ENCODE results near the gene KCNH2.

- TF ChIP-seq, protein P1, sequence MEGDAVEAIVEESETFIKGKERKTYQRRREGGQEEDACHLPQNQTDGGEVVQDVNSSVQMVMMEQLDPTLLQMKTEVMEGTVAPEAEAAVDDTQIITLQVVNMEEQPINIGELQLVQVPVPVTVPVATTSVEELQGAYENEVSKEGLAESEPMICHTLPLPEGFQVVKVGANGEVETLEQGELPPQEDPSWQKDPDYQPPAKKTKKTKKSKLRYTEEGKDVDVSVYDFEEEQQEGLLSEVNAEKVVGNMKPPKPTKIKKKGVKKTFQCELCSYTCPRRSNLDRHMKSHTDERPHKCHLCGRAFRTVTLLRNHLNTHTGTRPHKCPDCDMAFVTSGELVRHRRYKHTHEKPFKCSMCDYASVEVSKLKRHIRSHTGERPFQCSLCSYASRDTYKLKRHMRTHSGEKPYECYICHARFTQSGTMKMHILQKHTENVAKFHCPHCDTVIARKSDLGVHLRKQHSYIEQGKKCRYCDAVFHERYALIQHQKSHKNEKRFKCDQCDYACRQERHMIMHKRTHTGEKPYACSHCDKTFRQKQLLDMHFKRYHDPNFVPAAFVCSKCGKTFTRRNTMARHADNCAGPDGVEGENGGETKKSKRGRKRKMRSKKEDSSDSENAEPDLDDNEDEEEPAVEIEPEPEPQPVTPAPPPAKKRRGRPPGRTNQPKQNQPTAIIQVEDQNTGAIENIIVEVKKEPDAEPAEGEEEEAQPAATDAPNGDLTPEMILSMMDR (IDR thresholded peaks at IDR 0.05) = no peak
- TF ChIP-seq POLR2A (IDR thresholded peaks at IDR 0.05) = no peak
- no peak for TF ChIP-seq EP300 (IDR thresholded peaks at IDR 0.05)
These were observed 10.8 kb downstream of the KCNH2 start for GRCh38 chr7:150967349-150967748.
